ENCODE results near the gene TMSB4X.

- TF ChIP-seq CTCF (IDR thresholded peaks at IDR 0.05): no peak
- TF ChIP-seq POLR2A (IDR thresholded peaks at IDR 0.05): no peak
Observed at GRCh38 chrX:13009273-13009672, 34.4 kb downstream of the TMSB4X start.

Data from ovary (tissue), 3 donors.